Loucy (cell line): Measurements from ENCODE around the gene PGA3.

Source experiments
- H2AFZ ChIP-seq: fragments of 200-600 bp; sonication (generic); 2 replicates; pipeline ENCODE4 v1.6.0; 2016; ENCODE audit warnings: antibody characterized with exemption, mild to moderate bottlenecking, low read length, moderate library complexity
- H3F3A ChIP-seq: fragments of 200-600 bp; 2 replicates; pipeline ENCODE4 v1.6.0; 2016; ENCODE audit warnings: antibody characterized with exemption, low read depth, mild to moderate bottlenecking
- H3K27me3 ChIP-seq: fragments of 200-600 bp; sonication (generic); 2 replicates; pipeline ENCODE4 v1.6.1; 2014; ENCODE audit warnings: low read length, mild to moderate bottlenecking; ENCODE audit not compliant: insufficient read depth, poor library complexity, severe bottlenecking
- H3K36me3 ChIP-seq: fragments of 200-600 bp; sonication (generic); 2 replicates; pipeline ENCODE4 v1.6.1; 2016; ENCODE audit warnings: low read length; ENCODE audit not compliant: insufficient read depth
- H3K4me1 ChIP-seq: fragments of 200-600 bp; sonication (generic); 2 replicates; pipeline ENCODE4 v1.5.1; 2014; ENCODE audit warnings: low read length, mild to moderate bottlenecking; ENCODE audit not compliant: insufficient read depth, poor library complexity, severe bottlenecking
- H3K4me2 ChIP-seq: fragments of 200-600 bp; sonication (generic); 2 replicates; pipeline ENCODE4 v1.6.0; 2014; ENCODE audit warnings: antibody characterized with exemption, low read length, low read depth, mild to moderate bottlenecking; ENCODE audit not compliant: poor library complexity, severe bottlenecking
- H3K4me3 ChIP-seq: fragments of 200-600 bp; sonication (generic); 2 replicates; pipeline ENCODE4 v1.5.1; 2014; ENCODE audit warnings: low read length, mild to moderate bottlenecking, mixed read lengths; ENCODE audit not compliant: poor library complexity, severe bottlenecking
- H3K79me2 ChIP-seq: fragments of 200-600 bp; sonication (generic); 2 replicates; pipeline ENCODE4 v1.6.1; 2014; ENCODE audit warnings: low read length; ENCODE audit not compliant: insufficient read depth
- H3K9ac ChIP-seq: fragments of 200-600 bp; sonication (generic); 2 replicates; pipeline ENCODE4 v1.6.0; 2014; ENCODE audit warnings: mild to moderate bottlenecking, low read depth, low read length, moderate library complexity; ENCODE audit not compliant: poor library complexity, severe bottlenecking
- H3K9me2 ChIP-seq: fragments of 200-600 bp; sonication (generic); replicated peaks from 2 replicates; pipeline ENCODE4 v1.6.1; 2016; ENCODE audit warnings: low read depth, low read length, mixed read lengths
- H3K9me3 ChIP-seq: fragments of 200-600 bp; sonication (generic); 2 replicates; pipeline ENCODE4 v1.6.1; 2014; ENCODE audit warnings: mild to moderate bottlenecking, antibody characterized with exemption, low read length, low read depth; ENCODE audit not compliant: insufficient read depth
- H4K20me1 ChIP-seq: fragments of 200-600 bp; sonication (generic); 2 replicates; pipeline ENCODE4 v1.6.0; 2014; ENCODE audit warnings: antibody characterized with exemption, low read length, mild to moderate bottlenecking; ENCODE audit not compliant: insufficient read depth, poor library complexity, severe bottlenecking
- CTCF ChIP-seq: fragments of 200-600 bp; sonication (generic); conservative IDR thresholded peaks from 2 replicates; pipeline ENCODE4 v1.5.1; 2014; ENCODE audit warnings: mild to moderate bottlenecking, antibody characterized with exemption, low read length
- EZH2phosphoT487 ChIP-seq: fragments of 200-600 bp; IDR thresholded peaks from 2 replicates; pipeline ENCODE4 v1.6.1; 2018; ENCODE audit warnings: antibody characterized with exemption, mild to moderate bottlenecking, moderate library complexity, borderline replicate concordance

Gene PGA3

GRCh38 chr11:61189933-61190332, 13.4 kb upstream of the PGA3 start:
- TF ChIP-seq EZH2phosphoT487 (no peak), CTCF (no peak)
- H3K9ac ChIP-seq: no peak overlapping the region
- no peaks in the 10 kb centered on the region for H4K20me1 ChIP-seq
- no peak overlapping the region for H3K4me3 ChIP-seq
- H3K27me3 ChIP-seq: no peaks in the 10 kb centered on the region
- no peak overlapping the region for H2AFZ ChIP-seq
- H3K9me2 ChIP-seq: no peaks in the 10 kb centered on the region
- H3K4me2 ChIP-seq: no peak overlapping the region
- H3F3A ChIP-seq: no peaks in the 10 kb centered on the region
- H3K9me3 ChIP-seq: no peaks in the 10 kb centered on the region
- no peaks in the 10 kb centered on the region for H3K79me2 ChIP-seq
- no peaks in the 10 kb centered on the region for H3K36me3 ChIP-seq
- no peaks in the 10 kb centered on the region for H3K4me1 ChIP-seq

- TF ChIP-seq EZH2phosphoT487 (no peak), CTCF (no peak)
- H4K20me1 ChIP-seq: no peaks in the 10 kb centered on the region
- H3K36me3 ChIP-seq: no peaks in the 10 kb centered on the region
- H3K9ac ChIP-seq: no peak overlapping the region
- H3K79me2 ChIP-seq: no peaks in the 10 kb centered on the region
- no peaks in the 10 kb centered on the region for H3K4me1 ChIP-seq
- H2AFZ ChIP-seq: no peak overlapping the region
- H3K4me3 ChIP-seq: no peak overlapping the region
- H3F3A ChIP-seq: no peaks in the 10 kb centered on the region
- no peaks in the 10 kb centered on the region for H3K27me3 ChIP-seq
- no peaks in the 10 kb centered on the region for H3K9me2 ChIP-seq
- H3K9me3 ChIP-seq: no peaks in the 10 kb centered on the region
- no peak overlapping the region for H3K4me2 ChIP-seq
Measured at GRCh38 chr11:61193596-61193995, 9.7 kb upstream of the PGA3 start.

- no peaks in the 10 kb centered on the region for H3K9me3 ChIP-seq
Measured at GRCh38 chr11:61194169-61194671, 9.1 kb upstream of the PGA3 start.

More at GRCh38 chr11:61194169-61194671, 9.1 kb upstream of the PGA3 start:
- Histone ChIP-seq H3F3A (no peaks in the 10 kb centered on the region), H3K36me3 (no peaks in the 10 kb centered on the region), H3K9ac (no peak overlapping the region), H4K20me1 (no peaks in the 10 kb centered on the region), H3K4me3 (no peak overlapping the region), H3K27me3 (no peaks in the 10 kb centered on the region), H3K4me1 (no peaks in the 10 kb centered on the region), H3K9me2 (no peaks in the 10 kb centered on the region), H2AFZ (no peak overlapping the region), H3K4me2 (no peak overlapping the region), H3K79me2 (no peaks in the 10 kb centered on the region)
- no peak for TF ChIP-seq EZH2phosphoT487
- TF ChIP-seq CTCF: no peak
